HG03565 (cell line): ENCODE data around the gene LRBA.
A peak's percentile ranks its signal among the peaks of the same experiment; 100 is the strongest.

ENCODE experiments used
- ATAC-seq: cut with Tn5 transposase; IDR thresholded peaks from one replicate; pipeline ENCODE4 v1.9.1; 2021; ENCODE audit warnings: mild to moderate bottlenecking, moderate library complexity; ENCODE audit not compliant: unreplicated experiment

LRBA gene

GRCh38 chr4:150886597-150886996, 128.5 kb downstream of the LRBA start:
- no peak for ATAC-seq

DNA sequence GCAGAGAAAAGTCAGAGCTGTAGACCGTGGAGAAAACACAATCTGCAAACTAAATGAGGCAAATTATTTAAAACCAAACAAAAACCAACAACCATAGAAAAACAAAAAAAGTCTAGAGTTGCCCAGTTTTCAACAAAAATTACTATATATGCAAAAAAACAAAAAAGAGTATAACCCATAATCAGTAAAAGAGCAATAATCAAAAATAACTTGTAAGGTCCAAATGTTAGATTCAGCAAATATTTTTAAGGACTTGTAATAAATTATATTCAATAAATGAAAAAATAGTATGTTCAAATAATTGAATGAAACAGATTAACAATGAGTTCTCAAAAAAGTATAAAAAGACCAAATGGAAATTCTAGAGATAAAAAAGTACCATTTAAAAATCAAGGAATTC, 130.5 kb downstream of the LRBA start:
- ATAC-seq = no peak

GRCh38 chr4:150875367-150875766, 139.7 kb downstream of the LRBA start:
- no peak for ATAC-seq

- ATAC-seq = no peak
These were observed 140.5 kb downstream of the LRBA start for GRCh38 chr4:150874338-150875226.

GRCh38 chr4:150867148-150867547, 147.9 kb downstream of the LRBA start:
- ATAC-seq = peak; percentile 92

GRCh38 chr4:150863456-150863855, 151.6 kb downstream of the LRBA start:
- no peak for ATAC-seq

DNA sequence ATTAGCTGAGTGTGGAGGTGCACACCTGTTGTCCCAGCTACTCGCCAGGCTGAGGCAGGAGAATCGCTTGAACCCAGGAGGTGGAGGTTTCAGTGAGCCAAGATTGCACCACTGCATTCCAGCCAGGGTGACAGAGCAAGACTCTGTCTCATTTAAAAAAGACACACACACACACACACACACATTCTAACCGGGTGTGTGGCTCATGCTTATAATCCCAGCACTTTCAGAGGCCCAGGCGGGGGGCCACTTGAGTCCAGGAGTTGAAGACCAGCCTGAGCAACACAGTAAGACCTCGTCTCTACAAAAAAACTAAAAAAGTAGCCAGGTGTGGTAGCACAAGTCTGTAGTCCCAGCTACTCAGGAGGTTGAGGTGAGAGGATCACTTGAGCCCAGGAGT, 152.3 kb downstream of the LRBA start:
- ATAC-seq = no peak

DNA sequence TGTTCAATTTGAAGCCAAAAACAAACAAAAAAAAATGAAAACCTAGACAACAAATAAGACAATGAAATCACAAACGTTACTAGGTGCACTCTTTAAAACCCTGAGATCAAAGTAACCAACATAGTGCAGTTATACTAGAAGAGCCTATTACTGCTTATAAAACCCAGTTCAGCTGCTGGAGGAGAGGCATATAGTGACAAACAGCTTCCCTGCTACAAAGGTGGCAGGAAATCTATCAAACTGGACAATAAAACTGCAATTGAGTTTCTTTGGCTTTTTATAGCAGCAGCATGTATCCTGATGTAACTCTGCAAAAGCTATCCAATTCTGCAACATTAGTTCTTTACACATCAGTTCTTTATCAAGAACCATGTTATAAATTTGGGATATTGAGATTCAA, 155.6 kb downstream of the LRBA start:
- ATAC-seq = no peak

DNA sequence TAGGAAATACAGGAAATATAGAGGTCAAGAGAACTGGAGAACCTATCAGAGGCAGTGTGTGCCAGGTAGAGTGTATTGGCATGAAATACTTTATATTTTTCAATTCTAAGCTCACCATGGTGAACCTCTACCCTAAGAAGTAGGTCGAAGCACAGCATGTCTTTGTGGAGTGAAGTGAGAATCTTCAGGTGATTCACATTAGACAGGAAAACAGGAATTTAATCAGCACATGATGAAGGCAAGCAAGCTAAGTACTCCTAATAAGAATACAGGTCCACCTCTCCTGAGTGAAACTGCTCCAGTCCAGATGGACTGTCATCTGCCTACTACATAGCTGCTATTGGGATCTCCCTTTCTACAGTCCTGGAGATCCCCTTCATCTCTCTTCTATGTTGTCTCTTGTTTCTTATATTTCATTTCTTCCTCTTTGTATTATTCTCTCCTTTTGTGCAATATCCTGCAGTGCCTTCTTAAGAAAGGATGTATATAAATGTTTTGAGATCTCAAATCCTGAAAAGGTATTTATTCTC, 159.0 kb downstream of the LRBA start:
- ATAC-seq = no peak

GRCh38 chr4:150854600-150854999, 160.5 kb downstream of the LRBA start:
- no peak for ATAC-seq

- no peak for ATAC-seq
These were observed 161.2 kb downstream of the LRBA start for GRCh38 chr4:150853882-150854281.

DNA sequence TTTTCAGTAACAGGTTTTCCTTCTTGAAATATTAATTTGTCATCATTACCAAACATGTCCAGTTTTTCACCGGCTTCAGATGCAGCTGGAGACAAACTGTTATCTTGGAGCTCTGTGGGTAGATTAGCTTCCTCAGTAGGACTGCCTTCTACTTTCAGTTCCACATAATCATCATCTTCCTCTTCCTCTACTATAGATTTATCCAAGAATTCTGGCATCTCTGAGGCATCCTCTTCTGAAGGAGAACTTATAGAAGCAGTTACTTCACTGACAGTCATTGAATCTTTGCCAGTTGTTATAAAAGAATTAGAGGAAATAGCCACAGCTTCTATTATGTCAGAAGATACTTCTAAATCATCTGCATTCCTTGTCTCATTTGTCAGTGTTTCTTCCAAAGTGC, 162.9 kb downstream of the LRBA start:
- ATAC-seq = no peak

DNA sequence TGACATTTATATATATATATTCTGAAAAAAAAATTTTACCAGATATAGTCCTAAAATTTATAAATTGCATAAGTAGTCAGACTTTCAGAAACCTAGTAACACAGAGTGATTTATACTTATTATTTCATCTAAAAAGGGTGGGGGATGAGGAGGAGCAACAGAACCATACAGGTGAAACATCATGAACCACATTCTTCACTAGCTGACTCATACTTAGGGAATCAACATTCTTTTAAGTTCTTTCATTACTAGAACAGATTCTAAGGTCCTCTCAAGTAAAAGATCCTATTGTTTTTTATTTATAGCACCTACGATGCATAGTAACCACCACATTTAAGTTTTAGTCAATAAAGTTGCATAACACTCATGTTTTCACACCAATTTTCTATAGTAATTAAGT, 166.1 kb downstream of the LRBA start:
- no peak for ATAC-seq

- peak; percentile 97 for ATAC-seq
These were observed 186.9 kb downstream of the LRBA start for GRCh38 chr4:150828159-150828558.

DNA sequence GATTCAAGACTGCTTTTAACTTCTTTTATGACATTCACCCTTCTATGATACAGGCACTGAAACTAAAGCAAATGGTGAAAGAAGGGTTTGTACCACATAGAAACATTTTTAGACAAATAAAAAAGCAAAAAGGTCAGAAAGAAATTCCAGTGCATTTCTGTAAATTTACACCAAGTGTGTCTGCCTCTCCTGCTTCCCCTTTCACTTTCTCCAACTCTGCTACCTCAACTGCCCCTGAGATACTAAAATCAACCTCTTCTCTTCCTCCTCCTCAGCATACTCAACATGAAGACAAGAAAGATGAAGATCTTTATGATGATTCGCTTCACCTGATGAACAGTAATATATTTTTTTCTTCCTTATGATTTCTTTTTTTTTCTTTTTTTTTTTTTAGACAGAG, 187.9 kb downstream of the LRBA start:
- ATAC-seq = no peak

- no peak for ATAC-seq
These were observed 188.8 kb downstream of the LRBA start for GRCh38 chr4:150826306-150826705.

DNA sequence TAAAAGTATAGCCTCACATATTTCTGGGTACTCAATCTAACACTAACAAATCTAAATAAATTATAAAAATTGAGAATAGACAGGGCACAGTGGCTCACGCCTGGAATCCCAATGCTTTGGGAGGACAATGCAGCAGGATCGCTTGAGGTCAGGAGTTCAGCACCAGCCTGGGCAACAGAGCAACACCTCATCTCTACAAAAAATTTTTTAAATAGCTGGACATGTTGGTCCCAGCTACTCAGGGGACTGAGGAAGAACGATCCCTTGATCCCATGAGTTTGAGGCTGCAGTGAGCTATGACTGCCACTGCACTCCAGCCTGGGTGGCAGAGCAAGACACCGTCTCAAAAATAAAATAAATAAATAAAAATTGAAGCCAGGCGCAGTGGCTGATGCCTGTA, 192.7 kb downstream of the LRBA start:
- ATAC-seq = no peak

- no peak for ATAC-seq
These were observed 193.4 kb downstream of the LRBA start for GRCh38 chr4:150821641-150822040.

DNA sequence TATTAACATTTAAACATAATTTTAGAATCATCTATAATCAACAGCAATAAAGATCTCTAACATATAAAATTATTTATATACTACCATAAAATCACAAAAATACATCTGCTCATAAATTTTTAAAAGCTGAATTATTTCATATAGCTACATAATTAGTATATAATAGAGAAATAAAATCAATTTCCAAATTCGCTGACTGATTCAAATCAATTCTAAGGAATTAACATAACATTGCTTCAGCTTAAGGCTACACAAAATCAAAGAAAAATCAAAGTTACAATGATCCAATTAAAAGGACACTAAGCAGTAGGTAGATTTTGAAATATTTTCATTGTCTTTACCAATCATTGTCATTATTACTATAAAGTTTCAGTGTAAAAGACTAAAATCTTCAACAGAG, 194.7 kb downstream of the LRBA start:
- ATAC-seq = no peak

DNA sequence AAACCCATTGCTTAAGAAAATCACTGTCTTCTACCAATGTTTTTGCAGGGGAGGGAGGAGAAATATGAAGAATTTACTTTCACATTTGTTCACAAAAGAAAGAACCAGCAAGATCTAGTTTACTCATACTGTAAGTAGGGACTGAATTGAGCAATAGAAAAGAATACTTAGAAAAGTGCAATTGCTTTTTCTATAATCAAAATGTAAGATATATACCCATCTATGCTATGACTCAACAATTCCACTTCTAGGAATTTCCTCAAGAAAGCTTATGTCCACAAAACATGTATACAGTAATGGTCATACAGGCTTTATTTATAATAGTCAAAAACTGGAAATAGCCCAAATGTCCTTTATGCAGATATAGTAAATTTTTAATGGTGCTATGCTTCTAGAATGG, 196.4 kb downstream of the LRBA start:
- ATAC-seq = no peak

DNA sequence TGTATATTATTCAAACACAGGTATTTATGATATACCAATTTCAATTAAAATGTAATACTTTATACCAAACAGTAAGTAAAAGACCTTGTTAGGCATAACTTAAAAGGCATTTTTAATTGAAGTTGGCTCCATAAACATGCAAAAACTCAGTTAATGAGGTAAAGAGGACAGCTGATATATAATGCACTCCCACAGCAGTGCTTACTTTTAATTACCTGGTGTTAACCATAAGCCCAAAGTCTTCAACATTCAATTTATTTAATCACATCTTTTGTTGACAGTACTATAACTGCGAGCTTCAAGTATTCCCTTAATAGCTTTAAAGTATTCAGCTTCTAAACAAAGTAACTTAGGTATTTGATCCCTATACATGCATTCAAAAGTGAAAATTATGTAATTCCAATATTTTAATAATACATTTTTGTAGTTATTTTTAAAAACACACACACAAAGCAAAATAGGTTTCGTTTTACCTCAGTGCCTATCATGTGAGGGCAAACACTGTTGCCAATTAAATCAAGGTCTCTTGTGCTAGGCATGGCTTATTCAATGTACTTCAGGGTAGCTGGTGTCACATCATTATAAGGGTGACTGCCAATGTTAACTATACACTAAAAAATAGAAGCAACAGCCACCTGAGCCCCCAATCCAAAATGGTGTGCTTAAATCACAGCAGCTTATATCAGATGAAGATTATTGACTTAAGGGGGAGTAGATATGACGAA, 197.1 kb downstream of the LRBA start:
- ATAC-seq = no peak

- no peak for ATAC-seq
These were observed 198.1 kb downstream of the LRBA start for GRCh38 chr4:150817017-150817416.
